SU-DHL-6 (cell line): ENCODE results near the gene CDC42EP3.

Source experiments
- CTCF ChIP-seq: fragments of 200-600 bp; sonication (generic); IDR thresholded peaks from one replicate; pipeline ENCODE4 v1.5.1; 2017; ENCODE audit warnings: antibody characterized with exemption, mild to moderate bottlenecking, low read length, moderate library complexity; ENCODE audit not compliant: insufficient read depth, poor library complexity, severe bottlenecking
- EZH2phosphoT487 ChIP-seq: fragments of 200-600 bp; sonication (generic), shearing (Covaris generic); conservative IDR thresholded peaks from 2 replicates; pipeline ENCODE4 v1.6.1; 2018; ENCODE audit warnings: mild to moderate bottlenecking, antibody characterized with exemption, low read length, moderate library complexity, mixed read lengths

GRCh38 chr2:37636381-37637066 lies 34.9 kb downstream of the CDC42EP3 start:
- no peak for TF ChIP-seq EZH2phosphoT487
- no peak for TF ChIP-seq CTCF
